HG02943 (cell line): ENCODE results near the gene ABI3BP.

Source experiments
- ATAC-seq: cut with Tn5 transposase; IDR thresholded peaks from one replicate; pipeline ENCODE4 v1.9.1; 2021; ENCODE audit warnings: mild to moderate bottlenecking, low read depth, moderate library complexity; ENCODE audit not compliant: unreplicated experiment

ABI3BP gene

DNA sequence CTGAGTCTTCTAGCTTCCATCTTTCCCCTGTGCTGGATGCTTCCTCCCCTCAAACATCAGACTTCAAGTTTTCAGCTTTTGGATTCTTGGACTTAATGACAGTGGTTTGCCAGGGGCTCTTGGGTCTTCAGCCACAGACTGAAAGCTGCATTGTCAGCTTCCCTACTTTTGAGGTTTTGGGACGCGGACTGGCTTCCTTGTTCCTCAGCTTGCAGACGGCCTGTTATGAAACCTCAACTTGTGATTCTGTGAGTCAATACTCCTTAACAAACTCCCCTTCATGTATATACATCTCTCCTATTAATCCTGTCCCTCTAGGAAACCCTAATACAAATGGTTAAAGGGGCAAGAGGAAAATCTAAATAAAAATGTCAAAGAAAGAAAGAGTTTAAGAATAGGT lies 100.1 kb downstream of the ABI3BP start:
- no peak for ATAC-seq

DNA sequence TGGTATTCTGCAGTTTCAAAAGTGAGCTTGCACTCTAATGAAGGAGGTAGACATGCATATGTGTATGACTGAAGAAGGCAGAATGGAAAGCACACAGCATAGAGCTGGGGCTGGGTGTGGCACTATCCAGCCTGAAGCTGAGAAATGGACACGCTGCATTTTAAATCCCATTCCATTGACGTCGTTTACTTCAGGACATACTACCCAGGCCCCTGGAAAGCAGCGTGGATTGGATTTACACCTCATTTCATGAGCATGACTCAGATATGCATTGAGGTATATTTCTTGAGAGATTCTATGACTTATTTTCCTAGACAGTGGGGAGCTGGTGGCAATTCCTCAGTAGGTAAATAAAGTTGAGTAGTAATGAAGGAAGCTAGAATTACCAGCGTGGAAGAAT lies 101.4 kb downstream of the ABI3BP start:
- ATAC-seq: no peak

DNA sequence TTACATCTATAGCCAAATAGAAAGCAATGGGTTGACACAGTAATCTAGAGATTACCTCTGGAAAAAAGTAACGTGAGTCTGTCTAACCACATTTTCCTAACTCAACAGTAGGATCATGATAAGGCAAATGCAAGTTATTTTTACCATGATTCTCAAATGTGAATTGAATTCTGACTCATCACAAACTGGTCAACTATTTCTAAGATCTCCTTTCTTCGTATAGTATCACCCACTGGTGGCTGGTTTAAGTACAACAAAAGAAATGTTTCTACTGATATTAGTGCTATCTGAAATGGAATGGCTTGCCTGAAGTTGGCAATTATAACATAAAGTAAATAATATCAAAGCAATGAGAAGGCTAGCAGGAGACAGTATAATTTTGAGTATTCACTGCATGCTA lies 102.2 kb downstream of the ABI3BP start:
- ATAC-seq: no peak

DNA sequence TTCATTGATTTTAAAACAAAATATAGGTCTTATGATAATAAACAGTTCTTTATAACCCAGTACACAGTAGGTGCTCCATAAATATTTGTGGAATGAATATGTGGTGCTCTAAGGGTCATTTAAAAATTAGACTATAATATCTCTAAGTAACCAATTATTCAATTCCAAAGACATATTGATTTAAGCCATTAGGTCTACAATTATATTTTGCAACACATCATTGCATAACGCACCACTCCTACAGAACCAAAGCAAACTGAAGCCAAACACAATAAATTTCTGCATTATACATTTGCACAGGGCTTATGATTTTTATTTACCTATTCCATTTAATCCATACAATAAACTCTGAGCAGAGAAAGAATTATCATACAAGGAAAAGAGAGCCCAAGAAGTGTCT lies 104.3 kb downstream of the ABI3BP start:
- ATAC-seq: no peak

DNA sequence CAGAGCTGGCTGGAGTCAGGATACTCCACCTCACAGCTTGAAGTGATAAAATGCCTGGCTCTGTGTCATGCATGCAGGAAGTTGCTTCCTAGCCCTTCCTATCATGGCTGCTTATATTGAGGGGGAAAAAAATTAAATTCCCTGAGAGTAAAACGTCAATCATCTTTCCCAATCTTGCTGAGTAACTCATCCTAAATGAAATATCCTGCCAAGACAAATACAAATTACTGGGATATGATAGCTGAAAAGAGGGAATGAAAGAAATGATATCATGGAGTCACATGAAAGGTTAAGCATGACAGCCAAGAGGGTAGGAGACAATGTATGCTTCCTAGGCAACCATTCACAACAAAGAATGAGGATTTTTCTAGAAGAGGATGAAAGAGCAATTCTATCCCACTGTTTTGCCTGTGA lies 110.6 kb downstream of the ABI3BP start:
- no peak for ATAC-seq

DNA sequence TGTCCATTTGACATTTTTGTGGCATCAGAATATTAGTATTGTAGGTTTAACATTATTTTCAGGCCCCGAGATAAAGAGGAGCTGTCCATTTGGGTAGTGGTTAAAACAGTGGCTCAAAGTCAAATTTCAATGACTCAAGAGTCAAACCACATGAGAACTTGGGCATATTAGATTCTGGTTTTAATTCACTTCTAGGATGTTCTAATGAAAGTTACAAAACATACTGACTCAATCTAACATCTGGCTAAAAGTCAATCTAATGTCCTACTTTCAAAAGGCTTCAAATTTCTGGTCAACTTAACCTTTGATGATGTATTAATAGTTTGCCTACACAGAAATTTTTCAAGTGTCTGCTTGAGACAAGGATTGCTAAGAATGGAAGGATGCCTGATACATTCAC lies 112.4 kb downstream of the ABI3BP start:
- ATAC-seq: no peak

DNA sequence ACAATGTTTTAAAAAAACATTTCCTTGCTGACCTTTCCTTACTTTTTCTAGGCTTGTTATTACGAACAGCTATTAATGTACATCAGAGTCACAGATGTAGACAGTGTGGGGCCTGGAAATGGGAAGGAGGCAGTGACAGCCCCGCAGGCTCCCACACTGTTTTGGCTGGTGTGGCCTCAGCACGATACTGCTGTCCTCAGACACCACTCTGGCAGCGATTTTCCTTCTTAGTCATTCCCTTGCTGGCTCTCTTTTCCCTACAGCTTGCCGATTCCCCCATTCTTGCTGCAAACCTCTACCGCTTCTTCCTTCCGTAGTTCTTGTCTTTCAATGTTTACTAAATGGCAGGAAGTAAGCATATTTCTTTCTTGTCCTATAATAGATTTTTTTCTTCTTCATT lies 113.1 kb downstream of the ABI3BP start:
- no peak for ATAC-seq

DNA sequence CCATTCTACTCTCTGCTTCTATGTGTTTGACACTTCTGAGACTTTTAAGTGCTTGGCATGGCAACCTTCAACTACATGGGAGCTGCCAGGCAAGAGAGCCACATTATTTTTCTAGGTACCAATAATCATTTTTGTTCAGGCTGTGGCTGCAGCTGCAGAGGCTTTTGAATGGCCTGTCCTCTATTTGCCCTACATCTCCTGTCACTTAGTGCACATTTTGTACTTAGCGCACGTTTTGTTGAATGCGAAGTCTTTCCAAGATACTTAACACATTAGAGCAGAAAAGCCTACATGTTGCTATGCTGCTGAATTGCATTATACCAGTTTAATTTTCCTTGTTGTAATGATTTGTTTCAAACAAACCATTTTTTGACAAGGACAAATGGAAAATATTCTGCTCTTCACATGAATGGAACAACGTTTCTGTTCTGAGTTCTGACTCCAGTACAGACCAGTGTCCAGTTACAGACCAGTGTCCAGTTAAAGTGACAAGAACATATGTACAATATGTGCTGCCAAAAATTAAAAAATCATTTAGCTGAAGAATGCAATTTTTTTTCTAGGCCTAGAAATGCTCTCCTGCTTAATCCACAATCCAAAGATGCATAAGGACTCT lies 113.9 kb downstream of the ABI3BP start:
- ATAC-seq: no peak

DNA sequence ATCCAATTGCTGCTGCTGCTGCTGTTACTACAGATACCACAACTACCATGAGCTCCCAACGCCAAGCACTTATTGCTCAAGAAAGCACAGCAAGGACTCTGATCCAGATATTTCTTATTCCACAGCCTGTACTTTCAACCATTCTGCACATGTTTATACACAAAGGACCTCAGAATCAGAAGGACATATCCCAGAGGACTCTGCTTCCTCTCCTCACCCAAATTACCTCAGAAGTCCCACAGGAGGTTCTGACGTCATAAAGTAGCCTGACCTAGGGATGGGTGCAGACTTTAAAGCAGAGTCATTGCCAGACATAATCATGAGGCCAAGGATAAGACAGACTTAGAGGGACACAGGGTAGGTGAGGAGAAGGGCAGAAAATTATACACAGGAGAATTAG lies 115.9 kb downstream of the ABI3BP start:
- no peak for ATAC-seq

DNA sequence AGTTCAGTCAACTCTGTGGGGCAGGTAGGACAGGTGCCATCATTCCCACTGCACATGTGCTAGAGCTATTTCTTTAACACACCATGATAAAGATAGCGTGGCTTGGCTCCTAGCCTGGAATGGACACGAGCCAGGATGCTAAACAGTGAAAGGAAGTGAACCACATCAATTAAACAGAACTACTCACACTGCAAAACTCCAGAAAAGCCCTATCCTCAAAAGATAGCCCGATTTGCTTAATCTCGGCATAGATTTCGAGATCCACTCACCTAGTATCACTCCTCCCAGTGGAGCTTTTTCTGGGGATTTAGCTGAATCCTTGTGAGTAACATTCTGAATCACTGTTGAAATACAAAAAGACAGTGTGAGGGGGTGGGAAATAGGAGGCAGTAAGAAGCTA lies 118.0 kb downstream of the ABI3BP start:
- ATAC-seq: no peak

DNA sequence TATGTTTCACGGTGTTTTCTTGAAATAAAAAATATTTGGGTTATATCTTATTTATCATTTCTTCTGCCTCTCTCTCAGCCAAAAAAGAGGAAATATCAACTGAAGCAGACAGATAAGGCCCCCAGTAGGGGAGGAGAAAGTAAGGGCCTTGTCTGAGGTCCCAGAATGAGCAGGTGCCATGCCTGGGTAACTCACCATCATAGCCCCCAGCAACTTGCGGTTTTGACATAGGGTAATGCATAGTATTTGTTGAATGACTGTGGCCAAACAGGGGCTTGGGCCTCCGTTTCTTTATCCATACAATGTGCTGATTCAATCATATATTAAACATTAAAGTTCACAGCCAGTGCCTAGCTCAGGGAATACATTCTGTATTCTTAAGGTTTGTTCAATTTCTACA lies 119.6 kb downstream of the ABI3BP start:
- ATAC-seq: no peak

DNA sequence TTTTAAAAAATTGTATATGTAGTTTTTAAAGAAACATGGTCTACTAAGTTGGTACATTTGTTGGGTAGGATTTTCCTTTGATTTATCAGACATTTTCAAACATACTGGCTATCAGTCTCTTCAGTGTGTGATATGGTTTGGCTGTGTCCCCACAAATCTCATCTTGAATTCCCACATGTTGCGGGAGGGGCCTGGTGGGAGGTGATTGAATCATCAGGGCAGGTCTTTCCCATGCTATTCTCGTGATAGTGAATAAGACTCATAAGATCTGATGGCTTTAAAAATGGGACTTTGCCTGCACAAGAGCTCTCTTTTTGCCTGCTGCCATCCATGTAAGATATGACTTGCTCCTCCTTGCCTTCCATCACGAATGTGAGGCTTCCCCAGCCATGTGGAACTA lies 121.9 kb downstream of the ABI3BP start:
- no peak for ATAC-seq

DNA sequence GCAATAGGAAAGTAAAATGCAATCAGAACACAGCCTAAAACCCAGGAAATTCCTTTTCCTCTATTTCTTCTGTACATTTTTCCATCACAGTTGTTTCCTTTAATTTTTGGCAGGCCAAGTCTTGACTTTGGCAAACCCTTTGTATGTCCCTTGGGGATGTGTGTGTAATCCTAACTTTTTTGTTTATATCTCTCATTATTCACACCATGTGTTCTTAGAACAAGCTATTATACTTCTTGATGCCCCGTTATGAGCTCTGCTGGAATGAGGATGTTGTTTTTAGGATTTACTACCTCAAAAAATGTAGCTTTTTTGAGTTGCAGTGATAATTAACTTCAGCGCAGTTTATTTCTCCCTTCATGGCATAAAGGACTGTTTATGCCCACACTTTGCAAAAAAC lies 123.4 kb downstream of the ABI3BP start:
- no peak for ATAC-seq

DNA sequence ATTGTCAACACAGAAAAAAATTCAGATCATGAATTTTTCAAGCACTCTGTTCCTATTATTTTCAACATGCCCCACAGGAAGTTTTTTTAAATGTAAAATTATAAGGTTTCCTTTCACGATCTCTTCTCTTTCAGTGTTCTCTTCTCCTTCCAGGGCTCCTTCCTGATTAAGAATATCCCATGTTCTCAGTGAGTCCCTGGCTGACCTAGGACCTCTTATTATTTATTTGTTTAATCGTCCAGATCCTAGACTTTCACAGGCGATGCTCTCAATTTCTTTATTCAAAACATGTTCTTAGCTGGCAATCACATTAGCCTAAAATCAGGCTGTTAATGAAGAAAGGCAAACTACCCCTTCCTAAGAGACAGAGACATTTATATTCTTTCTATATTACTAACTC lies 124.3 kb downstream of the ABI3BP start:
- no peak for ATAC-seq

DNA sequence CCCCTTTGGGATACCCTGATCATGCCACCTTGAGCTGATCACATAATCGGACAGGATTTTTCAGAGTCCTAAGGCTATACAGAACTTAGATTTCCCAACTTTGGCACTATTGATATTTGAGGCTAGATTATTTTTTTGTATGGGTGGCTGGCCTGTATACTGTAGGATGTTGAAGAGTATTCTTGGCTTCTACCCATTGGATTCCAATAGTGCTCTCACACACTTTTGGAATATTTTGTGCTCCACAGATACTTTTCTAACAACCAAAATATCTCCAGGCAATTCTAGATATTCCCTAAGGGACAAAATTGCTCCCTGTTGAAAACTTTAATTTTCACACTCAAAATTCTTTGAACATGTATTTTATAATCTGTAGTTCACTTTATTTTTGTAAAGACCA lies 125.1 kb downstream of the ABI3BP start:
- ATAC-seq: no peak

DNA sequence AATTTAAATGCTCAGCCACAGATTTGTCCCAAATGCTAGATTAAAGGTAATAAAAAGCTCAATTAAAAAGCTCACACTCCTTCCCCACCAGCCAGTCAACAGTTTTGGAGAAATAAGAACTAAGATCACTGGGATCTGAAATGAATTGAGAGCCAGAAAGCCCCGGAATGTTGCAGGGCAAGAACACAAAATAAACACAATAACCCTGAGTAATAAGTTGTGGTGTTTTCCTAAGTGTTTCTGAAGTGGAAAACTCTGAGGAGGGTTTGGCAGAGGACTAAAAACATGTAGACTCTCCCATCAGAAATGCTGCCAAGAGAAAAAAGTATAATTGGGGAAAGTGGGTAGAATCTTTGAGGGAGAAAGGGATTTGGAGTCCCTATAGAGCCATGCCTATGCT lies 127.8 kb downstream of the ABI3BP start:
- no peak for ATAC-seq

DNA sequence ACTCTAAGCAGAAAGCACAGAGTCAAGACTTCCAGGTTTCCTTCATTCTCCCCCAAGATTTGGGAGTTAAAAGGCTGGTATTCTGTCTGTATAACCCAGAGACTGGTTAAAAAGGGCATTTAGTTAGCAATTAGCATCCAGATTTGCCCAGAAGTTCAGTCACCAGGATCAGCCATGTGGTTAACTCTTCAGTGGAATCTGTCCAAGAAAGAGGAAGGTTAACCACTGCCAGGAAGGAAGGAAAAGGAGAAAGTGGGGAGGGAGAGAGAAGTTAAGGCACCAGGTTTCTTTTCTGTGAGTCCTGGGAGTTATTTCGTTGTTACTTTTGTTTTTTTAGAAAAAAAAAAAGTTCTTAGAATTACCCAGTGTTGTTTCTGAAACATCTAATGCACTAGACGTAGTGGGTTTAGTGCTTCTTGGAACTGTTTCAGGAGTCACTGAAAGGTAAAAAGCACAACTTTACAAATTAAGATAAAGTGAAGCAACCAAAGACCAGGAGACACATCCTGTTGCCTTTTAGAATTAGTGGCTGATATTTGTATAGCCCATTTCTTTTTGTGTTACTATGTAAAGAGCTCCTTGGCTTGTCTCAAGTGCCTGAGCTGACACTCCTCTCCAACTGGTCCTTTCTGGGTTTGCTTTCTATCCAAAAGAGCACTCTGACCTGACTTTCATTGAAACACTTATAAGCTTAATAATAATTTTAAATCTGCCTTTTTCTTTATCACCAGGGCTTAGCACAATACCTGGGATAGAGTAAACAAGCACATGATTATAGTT lies 128.6 kb downstream of the ABI3BP start:
- ATAC-seq: no peak

DNA sequence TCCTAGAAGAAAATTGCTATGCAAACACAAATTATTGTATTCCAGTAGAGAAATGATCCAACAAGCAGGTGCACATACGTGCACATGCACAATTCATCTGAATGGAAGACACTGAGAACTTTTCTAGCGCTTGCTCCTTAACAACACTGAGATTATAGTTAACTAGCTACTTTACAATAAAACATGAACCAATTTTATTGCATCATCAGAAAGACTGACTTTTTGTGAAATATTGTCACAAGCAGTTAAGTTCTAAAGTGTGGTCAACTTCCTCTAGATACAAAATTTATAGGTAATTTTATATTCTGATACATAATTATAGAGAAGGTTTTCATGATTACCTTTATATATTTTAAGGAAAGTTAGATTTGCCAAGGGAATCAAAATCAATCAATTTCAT lies 135.4 kb downstream of the ABI3BP start:
- no peak for ATAC-seq

DNA sequence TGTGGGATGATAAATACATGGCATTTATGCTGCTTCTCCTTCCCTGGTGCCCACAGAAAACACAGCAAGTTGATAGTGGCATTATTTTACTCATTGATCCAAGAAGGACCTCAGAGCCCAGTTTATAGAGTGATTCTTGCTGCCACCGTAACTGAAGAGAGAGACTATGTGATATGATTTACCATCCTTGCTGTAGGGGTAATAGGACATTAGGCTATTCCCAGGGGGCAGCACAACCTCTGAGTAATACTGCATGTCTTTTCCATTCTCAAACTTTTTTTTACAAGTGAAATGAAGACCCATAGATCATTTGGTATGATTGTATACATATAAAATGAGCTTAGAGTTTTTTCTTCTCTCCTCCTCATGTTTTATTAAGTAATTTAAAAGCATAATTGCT lies 136.4 kb downstream of the ABI3BP start:
- no peak for ATAC-seq

DNA sequence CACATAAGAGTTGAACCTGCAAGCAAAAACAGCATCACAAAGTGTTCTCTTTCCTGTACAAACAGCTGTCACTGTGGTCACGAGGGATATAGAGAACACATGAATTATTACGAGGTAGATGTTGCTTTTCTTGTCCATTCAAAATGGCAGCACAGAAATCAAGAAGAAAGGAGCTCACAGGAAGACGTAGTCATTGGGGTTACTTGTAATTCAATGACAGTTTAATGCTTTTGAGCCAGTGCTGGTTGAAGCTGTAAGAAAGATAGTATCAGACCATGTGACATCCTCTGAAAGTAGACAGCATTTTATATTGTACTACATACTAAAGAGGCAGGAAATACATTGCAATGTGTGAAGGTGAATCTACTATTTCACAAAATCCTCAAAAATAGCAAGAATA lies 140.4 kb downstream of the ABI3BP start:
- no peak for ATAC-seq

DNA sequence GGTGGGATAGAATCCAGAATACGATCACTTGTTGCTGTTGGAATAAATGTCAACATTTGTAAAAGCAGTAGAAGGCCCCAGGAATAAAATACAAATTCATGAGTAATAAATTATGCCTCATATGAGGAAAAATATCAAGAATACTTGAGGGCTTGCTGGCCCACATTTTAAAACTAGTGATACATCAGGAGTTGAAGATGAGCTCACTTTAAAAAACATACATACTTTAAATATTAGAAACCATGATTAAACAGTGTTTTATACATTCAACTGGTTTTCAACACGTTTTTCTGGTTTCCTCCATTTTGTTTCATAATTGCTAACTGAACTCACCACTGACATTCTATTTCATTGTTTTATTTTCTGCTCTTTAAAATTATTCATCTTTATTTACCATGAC lies 142.5 kb downstream of the ABI3BP start:
- ATAC-seq: no peak

DNA sequence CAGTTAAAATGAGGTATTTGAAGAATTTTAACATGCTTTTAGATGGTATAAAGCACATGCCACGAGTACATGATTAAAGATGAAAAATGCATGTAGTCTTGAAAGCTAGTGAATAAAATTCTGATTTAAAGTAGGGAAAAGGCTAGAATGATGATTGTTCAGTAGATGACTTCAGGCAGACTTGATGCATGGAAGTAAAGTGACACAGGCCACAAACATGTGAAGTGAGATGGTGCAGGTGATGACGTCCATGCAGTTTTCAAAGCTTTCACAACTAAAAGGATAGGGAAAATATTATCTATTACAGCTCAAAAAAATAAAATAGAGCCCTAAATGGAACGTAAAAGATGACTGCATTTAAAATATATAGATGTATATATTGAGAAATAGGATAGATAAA lies 143.1 kb downstream of the ABI3BP start:
- ATAC-seq: no peak
